ENCODE results near the gene SLK. TPM values are rescaled to one million over a fixed set of nuclear protein-coding genes. Genes with fewer than 3 reads are reported as not detected.
A peak's percentile ranks its signal among the peaks of the same experiment; 100 is the strongest.

The SLK gene
- total and polyA plus RNA-seq, 12 donors = 6.7 to 75.4 (median 30.6) TPM

- intact Hi-C loops (cut with DNase I) = no loop called here
- Histone ChIP-seq H3K27me3 (no peaks in the 10 kb centered on the region), H3K36me3 (replicated peaks in 1 of 2) (peaks cover 0 to 64% of the 10 kb centered on the region in 2 donors), H3K4me1 (replicated peaks in 1 of 2) (no peaks in the 10 kb centered on the region), H3K27ac (no peak overlapping the region), H3K4me3 (no peak overlapping the region), H3K9me3 (replicated peaks in 1 of 3) (no peaks in the 10 kb centered on the region)
- no peak for TF ChIP-seq POLR2A (IDR thresholded peaks at IDR 0.05)
- TF ChIP-seq, protein P1, sequence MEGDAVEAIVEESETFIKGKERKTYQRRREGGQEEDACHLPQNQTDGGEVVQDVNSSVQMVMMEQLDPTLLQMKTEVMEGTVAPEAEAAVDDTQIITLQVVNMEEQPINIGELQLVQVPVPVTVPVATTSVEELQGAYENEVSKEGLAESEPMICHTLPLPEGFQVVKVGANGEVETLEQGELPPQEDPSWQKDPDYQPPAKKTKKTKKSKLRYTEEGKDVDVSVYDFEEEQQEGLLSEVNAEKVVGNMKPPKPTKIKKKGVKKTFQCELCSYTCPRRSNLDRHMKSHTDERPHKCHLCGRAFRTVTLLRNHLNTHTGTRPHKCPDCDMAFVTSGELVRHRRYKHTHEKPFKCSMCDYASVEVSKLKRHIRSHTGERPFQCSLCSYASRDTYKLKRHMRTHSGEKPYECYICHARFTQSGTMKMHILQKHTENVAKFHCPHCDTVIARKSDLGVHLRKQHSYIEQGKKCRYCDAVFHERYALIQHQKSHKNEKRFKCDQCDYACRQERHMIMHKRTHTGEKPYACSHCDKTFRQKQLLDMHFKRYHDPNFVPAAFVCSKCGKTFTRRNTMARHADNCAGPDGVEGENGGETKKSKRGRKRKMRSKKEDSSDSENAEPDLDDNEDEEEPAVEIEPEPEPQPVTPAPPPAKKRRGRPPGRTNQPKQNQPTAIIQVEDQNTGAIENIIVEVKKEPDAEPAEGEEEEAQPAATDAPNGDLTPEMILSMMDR (IDR thresholded peaks at IDR 0.05) = no peak
- DNase-seq = no peak
- 77 to 84% (median 82%) methylated on average over 5 of the region's 5 CpGs for WGBS, 4 donors
Measured at GRCh38 chr10:104025524-104025923, 58.6 kb downstream of the SLK start.

- H3K36me3 ChIP-seq (replicated peaks in 1 of 2) = peaks cover 0 to 52% of the 10 kb centered on the region in 2 donors
- WGBS, 4 donors = 71 to 81% (median 73%) methylated on average over 2 of the region's 2 CpGs
- DNase-seq = no peak
Measured at GRCh38 chr10:104026762-104027161, 59.8 kb downstream of the SLK start.

GRCh38 chr10:104028146-104028545 is 61.2 kb downstream of the SLK start:
- Histone ChIP-seq H3K4me3 (no peak overlapping the region), H3K4me1 (replicated peaks in 1 of 2) (no peaks in the 10 kb centered on the region), H3K27me3 (no peaks in the 10 kb centered on the region), H3K9me3 (replicated peaks in 1 of 3) (no peaks in the 10 kb centered on the region), H3K36me3 (replicated peaks in 1 of 2) (peaks cover 0 to 40% of the 10 kb centered on the region in 2 donors), H3K27ac (no peak overlapping the region)
- intact Hi-C loops (cut with DNase I) = no loop called here
- no peak for TF ChIP-seq POLR2A (IDR thresholded peaks at IDR 0.05)
- TF ChIP-seq, protein P1 (IDR thresholded peaks at IDR 0.05) = peak in 1 of 6 experiments; percentile 4
- DNase-seq = no peak
- WGBS, 4 donors = 82 to 89% (median 86%) methylated on average over 6 of the region's 6 CpGs

More at GRCh38 chr10:104026762-104027161, 59.8 kb downstream of the SLK start:
- H3K27me3 ChIP-seq = no peaks in the 10 kb centered on the region
- no peak overlapping the region for H3K4me3 ChIP-seq
- TF ChIP-seq POLR2A (IDR thresholded peaks at IDR 0.05) = no peak
- TF ChIP-seq, protein P1 (IDR thresholded peaks at IDR 0.05) = no peak
- H3K9me3 ChIP-seq (replicated peaks in 1 of 3) = no peaks in the 10 kb centered on the region
- intact Hi-C loops (cut with DNase I) = no loop called here
- no peak overlapping the region for H3K27ac ChIP-seq
- no peaks in the 10 kb centered on the region for H3K4me1 ChIP-seq (replicated peaks in 1 of 2)

DNA sequence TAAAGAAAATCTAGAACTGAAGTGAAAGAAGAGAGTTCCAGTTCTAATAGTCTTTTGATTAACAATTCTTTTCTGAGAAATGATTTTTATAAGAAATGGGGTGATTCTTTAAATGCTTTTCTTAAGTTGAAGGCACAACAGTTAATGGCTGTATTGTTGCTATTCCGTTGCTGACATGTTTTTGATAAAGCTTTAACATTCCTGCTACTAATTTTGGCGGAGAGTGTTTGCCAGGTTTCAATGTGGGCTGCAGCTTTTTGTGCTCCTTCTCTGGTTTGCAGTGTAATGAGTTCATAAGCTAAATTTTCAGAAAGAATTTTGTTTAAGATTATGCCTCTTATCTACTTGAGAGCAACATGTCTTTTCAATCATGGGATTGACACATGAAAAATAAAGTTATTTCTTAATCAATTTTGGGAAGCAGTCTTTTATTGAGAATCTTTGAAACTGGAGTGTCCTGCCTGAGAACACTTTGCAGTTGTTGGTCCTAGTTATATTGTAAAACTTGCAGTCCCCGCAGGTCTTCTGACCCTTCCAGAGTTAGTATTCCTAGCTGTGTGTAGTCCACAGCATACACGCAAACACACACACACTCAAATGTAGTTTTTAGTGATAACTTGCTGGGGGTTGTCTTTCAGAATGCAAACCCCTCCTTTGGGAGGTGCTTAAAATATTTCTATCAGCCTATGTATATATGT is 62.0 kb downstream of the SLK start:
- WGBS, 4 donors = 69 to 92% (median 84%) methylated on average over 4 of the region's 4 CpGs
- H3K27ac ChIP-seq = no peak overlapping the region
- DNase-seq = no peak
- peaks cover 0 to 33% of the 10 kb centered on the region in 2 donors for H3K36me3 ChIP-seq (replicated peaks in 1 of 2)
- H3K4me1 ChIP-seq (replicated peaks in 1 of 2) = no peaks in the 10 kb centered on the region
- intact Hi-C loops (cut with DNase I) = no loop called here
- TF ChIP-seq POLR2A (IDR thresholded peaks at IDR 0.05) = no peak
- TF ChIP-seq, protein P1 (IDR thresholded peaks at IDR 0.05) = no peak
- H3K4me3 ChIP-seq = no peak overlapping the region
- H3K27me3 ChIP-seq = no peaks in the 10 kb centered on the region
- no peaks in the 10 kb centered on the region for H3K9me3 ChIP-seq (replicated peaks in 1 of 3)
